Stimulated activated CD4-positive, alpha-beta T cell treated with anti-CD3 and anti-CD28 coated beads, TNF-alpha, amount 100 ng/mL, for 1 hour (primary cell): ENCODE results near the gene MIOX.

Source experiments
- DNase-seq, 3 donors: peaks; one replicate each; pipeline ENCODE4 v3.0.0-alpha.2; 2020; ENCODE audit warnings: low read depth in 3 of 3, low spot score in 1 of 3

Gene MIOX

GRCh38 chr22:50489363-50490243 lies 2.9 kb downstream of the MIOX start:
- DNase-seq: no peak

DNA sequence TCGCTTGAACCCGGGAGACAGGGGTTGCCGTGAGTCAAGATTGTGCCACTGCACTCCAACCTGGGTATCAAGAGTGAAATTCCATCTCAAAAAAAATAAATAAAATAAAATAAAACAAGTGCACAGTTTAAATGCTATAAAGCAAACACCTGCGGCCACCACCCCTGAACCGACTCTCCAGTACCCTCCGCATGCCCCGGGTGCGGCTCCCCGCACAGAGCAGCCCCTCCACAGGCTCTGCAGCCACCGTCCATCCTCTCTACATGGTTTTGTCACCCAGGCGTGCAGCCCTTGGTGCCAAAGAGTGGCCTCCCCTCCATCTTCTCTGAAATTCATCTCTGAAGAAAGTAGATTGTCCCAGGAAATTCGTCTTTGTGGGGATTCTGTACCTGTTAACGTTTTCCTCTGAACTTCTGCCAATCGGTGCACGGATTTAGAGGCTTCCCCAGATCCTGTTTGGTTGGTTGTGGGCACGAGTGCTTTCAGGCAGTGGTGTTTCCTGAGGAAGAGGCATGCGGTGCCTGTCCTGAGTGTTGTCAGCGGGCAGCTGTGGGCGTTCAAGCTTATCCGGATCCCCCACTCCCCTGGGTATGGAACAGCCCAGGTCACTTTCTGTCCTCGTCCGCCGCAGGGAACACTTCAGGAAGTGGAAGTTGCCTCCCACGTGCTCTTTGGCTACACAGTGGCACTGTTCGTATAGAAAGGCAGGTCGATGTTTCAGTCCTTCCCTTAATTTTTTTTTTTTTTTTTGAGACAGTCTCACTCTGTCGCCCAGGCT lies 4.1 kb downstream of the MIOX start:
- DNase-seq: no peak

DNA sequence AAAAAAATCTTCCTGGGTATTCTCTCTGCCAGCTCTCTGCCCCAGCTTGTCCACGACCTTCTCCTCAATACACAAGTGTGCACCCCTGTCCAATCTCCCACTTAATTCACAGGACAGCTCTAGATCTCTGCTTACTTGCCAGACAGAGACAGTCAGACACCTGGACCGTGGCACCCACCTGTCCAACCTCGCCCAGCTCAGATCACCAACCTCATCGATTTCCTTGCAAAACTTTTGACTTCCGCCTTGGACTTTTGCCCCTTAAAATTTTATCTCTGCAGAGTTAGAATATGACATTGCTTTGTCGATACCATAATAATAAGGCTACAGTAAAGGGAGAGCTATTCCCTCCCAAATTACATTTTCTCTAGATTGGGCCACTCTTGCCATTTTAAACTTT lies 10.4 kb downstream of the MIOX start:
- DNase-seq: no peak

DNA sequence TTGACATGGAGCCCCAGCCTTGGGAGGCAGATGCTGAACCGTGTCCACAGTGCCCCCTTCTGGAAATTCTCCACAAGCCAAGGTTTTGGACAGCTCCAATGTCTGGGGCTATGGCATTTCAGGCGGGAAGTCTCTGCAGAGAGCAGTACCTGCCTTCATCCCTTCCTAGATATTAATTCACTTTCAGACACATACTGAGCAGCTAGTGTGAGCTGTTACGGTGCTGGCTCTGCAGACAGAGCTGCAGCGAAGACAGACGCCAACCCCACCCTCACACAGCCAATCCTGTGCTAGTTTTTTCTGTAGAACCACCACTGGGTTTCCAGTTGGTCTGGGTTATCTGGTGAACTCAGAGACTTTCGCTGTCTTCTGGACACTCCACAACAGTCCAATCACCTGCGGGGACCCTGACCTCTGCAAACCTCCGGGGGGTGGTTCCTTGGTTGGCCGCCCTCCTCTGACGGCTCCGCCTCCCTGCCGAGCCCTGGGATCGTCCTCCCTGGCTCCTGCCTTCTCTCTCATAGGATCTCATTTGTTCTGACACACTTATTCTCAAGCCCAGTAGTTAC lies 11.7 kb downstream of the MIOX start:
- DNase-seq: peak; percentile 30 to 40 (median 37)

DNA sequence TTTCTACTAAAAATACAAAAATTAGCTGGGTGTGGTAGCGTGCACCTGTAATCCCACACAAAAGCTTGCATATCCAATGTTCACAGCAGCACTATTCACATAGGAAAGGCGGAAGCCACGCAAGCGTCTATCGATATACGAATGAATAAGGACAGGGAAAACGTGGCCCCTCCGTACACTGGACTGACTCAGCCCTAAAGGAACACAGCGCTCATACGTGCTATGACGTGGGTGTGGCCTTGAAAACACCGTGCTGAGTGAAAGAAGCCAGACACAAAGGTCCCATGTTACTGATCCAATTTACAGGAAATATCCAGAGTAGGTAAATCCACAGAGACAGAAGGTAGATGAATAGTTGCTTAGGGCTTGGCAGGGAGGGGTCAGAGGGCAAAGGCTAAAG lies 13.8 kb downstream of the MIOX start:
- no peak for DNase-seq

GRCh38 chr22:50502096-50502495 lies 15.4 kb downstream of the MIOX start:
- DNase-seq: no peak

- DNase-seq: no peak
Measured at GRCh38 chr22:50502628-50503474, 16.2 kb downstream of the MIOX start.

GRCh38 chr22:50503475-50504145 lies 17.0 kb downstream of the MIOX start:
- DNase-seq: no peak

DNA sequence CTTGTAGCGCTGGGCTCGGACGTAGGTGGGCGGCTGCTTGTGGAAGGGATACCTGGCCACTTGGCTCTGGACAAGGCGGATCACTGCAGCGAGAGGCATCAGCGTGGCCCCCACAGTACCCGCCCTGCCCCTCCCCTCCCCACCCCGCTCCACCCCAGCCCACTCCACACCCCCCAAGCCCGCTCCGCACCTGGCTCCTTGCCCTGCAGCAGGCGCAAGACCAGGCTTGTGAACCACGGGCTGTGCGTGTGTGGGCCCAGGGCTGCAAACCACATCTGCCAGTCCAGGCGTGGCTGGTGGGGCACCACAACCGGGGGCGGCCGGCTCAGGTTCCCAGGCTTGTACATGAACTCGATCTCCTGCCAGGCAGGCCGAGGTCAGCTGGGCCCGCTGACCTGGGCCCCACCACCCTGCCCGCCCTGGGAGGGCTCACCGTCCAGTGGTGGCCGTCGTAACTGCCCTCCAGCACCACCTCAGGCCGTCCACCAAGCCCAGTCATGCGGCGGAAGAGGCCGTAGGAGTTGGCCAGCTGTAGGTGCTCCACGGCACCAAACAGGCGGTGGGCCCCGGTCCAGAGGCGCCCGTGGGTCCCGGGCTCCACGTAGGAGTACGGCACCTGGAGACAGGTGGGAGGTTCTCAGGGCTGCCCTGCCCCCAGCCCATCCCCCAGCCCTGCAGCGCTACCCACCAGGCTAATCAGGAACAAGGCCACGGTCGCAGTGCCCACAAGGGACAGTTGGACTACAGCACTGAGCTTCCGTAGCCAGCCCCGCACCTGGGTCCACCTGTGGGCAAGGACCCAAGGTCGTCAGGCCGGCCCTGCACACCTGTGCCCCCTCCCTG lies 17.9 kb downstream of the MIOX start:
- no peak for DNase-seq

GRCh38 chr22:50505276-50505775 lies 18.7 kb downstream of the MIOX start:
- no peak for DNase-seq

GRCh38 chr22:50505776-50506610 lies 19.3 kb downstream of the MIOX start:
- no peak for DNase-seq

GRCh38 chr22:50506611-50507420 lies 20.2 kb downstream of the MIOX start:
- no peak for DNase-seq

DNA sequence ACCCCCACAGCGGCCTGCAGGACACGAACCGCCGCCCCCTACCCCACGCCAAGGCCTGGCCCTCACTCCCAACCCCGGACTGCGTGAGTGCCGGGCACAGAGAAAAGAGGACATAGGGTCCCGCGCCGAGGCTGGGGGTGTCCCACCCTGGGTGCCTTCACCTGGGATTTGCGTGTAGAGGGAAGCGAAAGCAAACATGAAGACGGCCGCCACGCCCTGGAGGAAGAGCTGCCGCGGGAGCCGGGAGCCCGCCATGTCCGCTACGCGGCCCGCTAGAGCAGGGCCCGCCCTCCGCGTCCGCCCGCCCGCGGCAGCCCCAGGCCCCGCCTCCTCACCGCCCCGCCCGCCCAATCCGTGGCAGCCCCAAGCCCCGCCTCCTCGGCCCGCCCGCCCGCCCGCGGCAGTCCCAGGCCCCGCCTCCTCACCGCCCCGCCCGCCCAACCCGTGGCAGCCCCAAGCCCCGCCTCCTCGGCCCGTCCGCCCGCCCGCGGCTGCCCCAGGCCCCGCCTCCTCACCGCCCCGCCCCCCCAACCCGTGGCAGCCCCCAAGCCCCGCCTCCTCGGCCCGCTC lies 20.8 kb downstream of the MIOX start, which contains the start of gene LMF2:
TSS of gene LMF2 (minus strand) at position 282 of the 570 bp plus-strand sequence. CDS start at position 255, 27 bp downstream.
- DNase-seq: peak; percentile 90 to 96 (median 93)

GRCh38 chr22:50507991-50508884 lies 21.6 kb downstream of the MIOX start, which contains the start of gene NCAPH2:
TSS of gene NCAPH2 (plus strand) at chr22:50508224. CDS start at chr22:50508338, 114 bp downstream.
- peak; percentile 93 to 98 (median 96) for DNase-seq

GRCh38 chr22:50508897-50509296 lies 22.2 kb downstream of the MIOX start:
- no peak for DNase-seq

GRCh38 chr22:50513175-50513574 lies 26.5 kb downstream of the MIOX start:
- no peak for DNase-seq
